Upper lobe of left lung (tissue), 6 donors: ENCODE data around the gene CDHR3. TPM values are rescaled to one million over a fixed set of nuclear protein-coding genes. Genes with fewer than 3 reads are reported as not detected.

Experiments
- ATAC-seq, 2 donors: fragments of 200-7000 bp; cut with Tn5 transposase; one replicate each; pipeline ENCODE4 v1.9.1; 2022; ENCODE audit warnings: mild to moderate bottlenecking in 2 of 2, moderate library complexity in 2 of 2; ENCODE audit not compliant: low FRiP score in 2 of 2
- DNase-seq, 2 donors: peaks; one replicate each; pipeline ENCODE4 v3.0.0-alpha.2; 2019 to 2020
- H3K27ac ChIP-seq, 4 donors: fragments of 200-600 bp; sonication (generic); one replicate each; pipeline ENCODE4 v1.5.1; 2016 to 2019
- H3K27me3 ChIP-seq, 4 donors: fragments of 200-600 bp; sonication (generic); one replicate each; pipeline ENCODE4 v1.5.1; 2017 to 2019
- H3K36me3 ChIP-seq, 4 donors: fragments of 200-600 bp; sonication (generic); one replicate each; pipeline ENCODE4 v1.5.1; 2016 to 2019
- H3K4me1 ChIP-seq, 4 donors: fragments of 200-600 bp; sonication (generic); one replicate each; pipeline ENCODE4 v1.5.1; 2018 to 2019
- H3K4me3 ChIP-seq, 4 donors: fragments of 200-600 bp; sonication (generic); one replicate each; pipeline ENCODE4 v1.5.1; 2017 to 2019; ENCODE audit warnings: mild to moderate bottlenecking in 2 of 4, moderate library complexity in 1 of 4
- H3K9me3 ChIP-seq, 4 donors: fragments of 200-600 bp; sonication (generic); one replicate each; pipeline ENCODE4 v1.5.1; 2018 to 2019
- CTCF ChIP-seq, 6 experiments: fragments of 450-650 bp in 4 of 6; fragments of 200-600 bp in 2 of 6; sonication (generic) in 2 of 6; IDR thresholded peaks; one replicate each; pipeline ENCODE4 v1.5.1; 2016 to 2019; ENCODE audit warnings: antibody characterized with exemption in 6 of 6
- EP300 ChIP-seq, 4 donors: sonication (generic); formaldehyde crosslinking; IDR thresholded peaks; one replicate each; pipeline ENCODE4 v1.5.1; 2017; ENCODE audit warnings: antibody characterized with exemption in 4 of 4, control low read depth in 2 of 4
- POLR2A ChIP-seq, 4 donors: fragments of 450-650 bp; IDR thresholded peaks; one replicate each; pipeline ENCODE4 v1.5.1; 2016 to 2017; ENCODE audit warnings: antibody characterized with exemption in 4 of 4, mild to moderate bottlenecking in 2 of 4
- POLR2AphosphoS5 ChIP-seq, 2 donors: sonication (generic); formaldehyde crosslinking; IDR thresholded peaks; one replicate each; pipeline ENCODE4 v1.5.1; 2017; ENCODE audit warnings: antibody characterized with exemption in 2 of 2
- WGBS, 2 donors: methylation state at CpG; one replicate each; pipeline ENCODE4 v1.1.5; 2017 to 2018; 5-methylcytosine and 5-hydroxymethylcytosine counted together
- total RNA-seq, 6 donors: library from RNA; depleted of rRNA in 4 of 6; stranded (reverse); fragments of >200 nt in 4 of 6; gene quantifications; one replicate each; pipeline versions ENCODE4 v1.1.0 to v1.2.1, GENCODE V29; 2016 to 2021
- donor health status: DM: no; HTN: no; CAD: no; lungs with moderate emphysema.
- donor health status: DM: no; HTN: yes; CAD: no; lungs with severe emphysema.

The CDHR3 gene
- total RNA-seq, 6 donors from 2014 or later, result 2.6 to 148 (median 32.8) TPM

GRCh38 chr7:106021151-106022067, 58.3 kb downstream of the CDHR3 start:
- no peaks in the 10 kb centered on the region for H3K27me3 ChIP-seq
- H3K4me3 ChIP-seq, result no peak overlapping the region
- H3K9me3 ChIP-seq, result no peaks in the 10 kb centered on the region
- no peak for TF ChIP-seq POLR2AphosphoS5 (IDR thresholded peaks at IDR 0.05)
- no peak for TF ChIP-seq EP300 (IDR thresholded peaks at IDR 0.05)
- TF ChIP-seq POLR2A (IDR thresholded peaks at IDR 0.05), result no peak
- TF ChIP-seq CTCF (IDR thresholded peaks at IDR 0.05), result no peak
- no peaks in the 10 kb centered on the region for H3K36me3 ChIP-seq
- DNase-seq (peak in 1 of 2 donors; percentile 25), ATAC-seq (no peak)
- 73 to 74% methylated on average over 10 to 11 of the region's 11 CpGs for WGBS, 2 donors
- H3K4me1 ChIP-seq, result no peaks in the 10 kb centered on the region
- no peak overlapping the region for H3K27ac ChIP-seq

- no peaks in the 10 kb centered on the region for H3K27me3 ChIP-seq
- TF ChIP-seq POLR2AphosphoS5 (IDR thresholded peaks at IDR 0.05) (no peak), POLR2A (IDR thresholded peaks at IDR 0.05) (no peak), EP300 (IDR thresholded peaks at IDR 0.05) (no peak), CTCF (IDR thresholded peaks at IDR 0.05) (no peak)
- ATAC-seq (no peak), DNase-seq (peak in 1 of 2 donors; percentile 38)
- no peak overlapping the region for H3K27ac ChIP-seq
- WGBS, 2 donors, result 70 to 71% methylated on average over 8 of the region's 8 CpGs
- no peak overlapping the region for H3K4me3 ChIP-seq
- H3K4me1 ChIP-seq, result no peaks in the 10 kb centered on the region
- H3K36me3 ChIP-seq, result no peaks in the 10 kb centered on the region
- H3K9me3 ChIP-seq, result no peaks in the 10 kb centered on the region
Observed at GRCh38 chr7:106022193-106022821, 59.2 kb downstream of the CDHR3 start.

GRCh38 chr7:106023369-106024322, 60.6 kb downstream of the CDHR3 start:
- H3K4me3 ChIP-seq, result no peak overlapping the region
- H3K9me3 ChIP-seq, result no peaks in the 10 kb centered on the region
- H3K27me3 ChIP-seq, result no peaks in the 10 kb centered on the region
- DNase-seq (no peak), ATAC-seq (no peak)
- WGBS, 2 donors, result 71 to 78% methylated on average over 6 of the region's 6 CpGs
- H3K36me3 ChIP-seq, result no peaks in the 10 kb centered on the region
- TF ChIP-seq POLR2A (IDR thresholded peaks at IDR 0.05) (no peak), CTCF (IDR thresholded peaks at IDR 0.05) (no peak), EP300 (IDR thresholded peaks at IDR 0.05) (no peak), POLR2AphosphoS5 (IDR thresholded peaks at IDR 0.05) (no peak)
- no peaks in the 10 kb centered on the region for H3K4me1 ChIP-seq
- H3K27ac ChIP-seq, result no peak overlapping the region

GRCh38 chr7:106026101-106026500, 63.0 kb downstream of the CDHR3 start:
- WGBS, 2 donors, result 69 to 87% methylated on average over 2 of the region's 2 CpGs

More at GRCh38 chr7:106026101-106026500, 63.0 kb downstream of the CDHR3 start:
- H3K4me3 ChIP-seq, result no peak overlapping the region
- no peaks in the 10 kb centered on the region for H3K9me3 ChIP-seq
- no peak for DNase-seq
- no peaks in the 10 kb centered on the region for H3K36me3 ChIP-seq
- H3K27me3 ChIP-seq, result no peaks in the 10 kb centered on the region
- peaks cover 0 to under 1% (median 0%) of the 10 kb centered on the region in 4 donors for H3K4me1 ChIP-seq
- no peak overlapping the region for H3K27ac ChIP-seq
- no peak for TF ChIP-seq POLR2A (IDR thresholded peaks at IDR 0.05)
- no peak for TF ChIP-seq CTCF (IDR thresholded peaks at IDR 0.05)
- TF ChIP-seq EP300 (IDR thresholded peaks at IDR 0.05), result no peak
- TF ChIP-seq POLR2AphosphoS5 (IDR thresholded peaks at IDR 0.05), result no peak
- ATAC-seq, result no peak
